NCI-H774 (cell line): Measurements from ENCODE around the gene VANGL1.

ENCODE experiments used
- DNase-seq: peaks from one replicate; lab custom pipeline; 2025; lab: John Stamatoyannopoulos, UW

Gene VANGL1

DNA sequence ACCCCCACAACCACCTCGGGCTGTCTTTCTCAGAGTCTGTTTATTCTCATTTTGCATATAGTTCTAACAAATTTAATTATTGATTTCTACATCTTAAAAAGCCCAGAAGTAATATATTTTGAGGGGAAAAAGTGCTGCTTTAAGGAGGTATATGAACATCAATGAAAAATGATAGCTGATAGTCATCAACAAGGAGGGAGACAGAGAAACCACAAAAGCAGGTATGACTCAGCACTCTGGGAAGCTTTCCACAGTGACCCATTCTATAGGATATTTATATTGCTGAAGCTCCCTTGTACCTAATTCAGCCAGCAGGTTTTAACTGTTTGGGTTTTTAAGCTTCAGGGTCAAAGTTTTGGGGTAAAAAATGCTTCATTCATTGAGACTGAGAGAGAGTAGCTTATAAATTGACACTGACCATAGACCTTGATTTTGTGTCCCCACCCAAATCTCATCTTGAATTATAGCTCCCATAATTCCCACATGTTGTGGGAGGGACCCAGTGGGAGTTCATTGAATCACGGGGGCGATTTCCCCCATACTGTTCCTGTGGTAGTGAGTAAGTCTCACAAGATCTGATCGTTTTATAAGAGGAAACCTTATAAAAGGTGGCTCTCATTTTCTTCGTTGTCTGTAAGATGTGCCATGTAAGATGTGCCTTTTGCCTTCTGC, 27.4 kb downstream of the VANGL1 start:
- DNase-seq: no peak

DNA sequence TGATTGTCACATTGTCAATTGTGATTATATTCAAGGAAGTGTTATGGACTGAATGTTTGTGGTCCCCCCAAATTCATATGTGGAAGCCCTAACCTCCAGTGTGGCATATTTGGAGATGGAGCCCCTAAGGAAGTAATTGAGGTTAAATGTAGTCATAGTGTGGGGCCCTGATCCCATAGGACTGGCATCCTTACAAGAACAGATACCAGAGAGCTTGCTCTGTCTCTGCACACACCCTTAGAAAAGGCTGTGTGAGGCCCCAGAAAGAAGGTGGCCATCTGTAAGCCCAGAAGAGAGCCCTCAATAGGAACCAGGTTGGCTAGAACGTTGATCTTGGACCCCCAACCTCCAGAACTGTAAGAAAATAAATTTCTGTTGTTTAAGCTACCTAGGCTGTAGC, 28.1 kb downstream of the VANGL1 start:
- no peak for DNase-seq

DNA sequence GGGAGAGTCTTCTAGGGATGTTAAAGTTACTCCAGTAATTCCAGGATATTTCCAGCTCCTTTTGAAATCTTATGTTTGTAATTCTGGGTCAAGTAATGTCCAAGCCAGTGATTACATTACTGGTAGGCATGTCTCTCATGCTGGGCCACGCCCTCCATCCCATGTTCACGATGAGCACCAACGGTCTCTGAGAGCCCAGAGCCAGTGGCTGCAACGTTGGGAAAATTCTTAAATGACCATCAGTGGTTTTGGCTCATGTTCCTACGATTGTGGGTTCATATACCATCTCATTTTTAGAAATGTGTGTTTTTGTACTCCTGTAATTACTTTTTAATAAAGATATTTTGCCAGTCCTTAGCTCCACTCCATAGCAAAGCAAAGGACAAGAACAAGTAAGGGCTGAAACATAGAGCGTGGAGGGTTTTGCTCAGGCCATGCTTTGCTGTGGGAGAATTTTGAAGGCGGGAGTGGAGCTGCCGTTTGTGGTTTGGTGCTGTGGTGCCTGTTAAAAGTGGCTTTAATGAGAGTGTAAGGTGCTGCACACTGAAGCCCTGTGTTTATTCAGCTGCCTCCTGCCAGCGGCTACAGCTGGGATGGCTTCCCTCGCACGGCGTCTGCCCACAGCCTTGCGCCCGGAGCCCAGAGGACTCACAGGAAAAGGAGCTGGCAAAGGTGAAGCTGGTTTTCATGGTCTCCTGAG, 28.9 kb downstream of the VANGL1 start:
- DNase-seq: peak; percentile 81

DNA sequence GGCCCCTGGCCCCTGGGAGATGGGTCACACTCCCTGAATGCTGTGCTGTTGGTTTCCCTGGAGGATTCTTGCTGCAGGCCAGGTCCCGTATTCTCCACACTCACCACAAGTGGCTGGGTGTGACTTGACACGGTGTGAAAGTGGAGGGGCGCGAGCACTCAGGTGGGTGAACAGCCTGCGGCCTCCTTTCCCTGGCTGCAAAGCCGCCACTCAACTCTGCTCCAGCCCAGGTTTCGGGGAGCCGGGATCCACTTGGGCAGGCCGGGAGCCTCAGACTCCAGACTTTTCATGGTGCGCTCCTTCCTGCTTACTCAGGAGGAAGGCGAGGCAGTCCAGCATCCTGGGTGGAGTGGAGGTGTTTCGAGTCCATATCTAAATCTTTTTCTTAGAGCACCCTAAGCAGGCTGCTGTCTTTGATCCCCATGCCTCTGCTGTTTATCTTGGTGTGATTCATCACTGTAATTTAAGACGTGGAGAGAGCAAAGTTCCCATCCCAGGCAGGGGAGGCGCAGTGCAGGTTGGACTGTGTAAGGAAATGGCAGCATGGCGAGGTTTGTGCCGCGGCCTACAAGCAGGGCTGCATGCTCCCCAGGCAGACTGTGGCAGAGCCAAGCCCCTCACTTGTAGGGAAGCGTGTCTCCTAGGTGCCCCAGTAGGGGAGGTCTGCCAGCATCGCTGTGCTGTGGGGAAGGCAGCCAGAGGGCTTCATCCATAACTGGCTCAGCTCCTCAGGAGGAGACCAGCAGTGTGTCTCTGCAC, 29.6 kb downstream of the VANGL1 start:
- DNase-seq: no peak

DNA sequence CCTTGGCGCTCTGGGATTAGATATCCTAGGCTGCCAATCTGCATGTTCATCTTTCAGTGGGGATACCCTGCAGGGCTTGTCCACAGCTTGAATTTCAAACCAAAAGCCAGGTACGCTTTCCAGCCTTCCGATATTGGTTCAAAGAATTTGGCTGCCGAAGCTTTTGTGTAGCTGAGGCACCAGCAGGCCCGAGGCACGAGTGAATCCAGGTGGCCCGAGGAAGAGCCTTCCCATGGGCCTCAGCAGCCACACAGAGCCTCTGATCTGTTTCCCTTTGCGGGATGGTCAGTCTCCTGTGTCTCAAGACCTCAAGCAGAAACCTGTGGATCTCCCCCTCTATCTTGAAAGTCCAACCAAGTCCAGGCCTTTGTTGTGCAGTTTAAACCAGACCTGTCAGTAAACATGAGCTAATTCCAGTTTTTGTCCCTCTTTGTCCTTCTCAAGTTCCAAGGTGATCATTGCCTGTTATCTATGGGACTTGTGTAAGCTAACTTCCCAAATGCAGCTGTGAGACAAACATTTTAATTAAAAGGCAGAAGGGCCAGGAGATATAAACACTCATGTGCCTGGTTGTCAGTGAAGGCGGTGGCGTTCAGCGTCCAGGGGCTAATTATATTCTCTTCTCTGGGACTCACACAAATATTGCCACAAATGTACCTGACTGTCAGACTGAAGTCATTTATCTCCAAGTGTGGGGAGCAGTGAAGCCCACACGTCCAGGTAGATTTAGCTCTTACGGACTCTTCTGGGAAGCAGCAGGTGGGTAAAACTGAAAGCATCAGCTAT, 30.6 kb downstream of the VANGL1 start:
- DNase-seq: no peak

DNA sequence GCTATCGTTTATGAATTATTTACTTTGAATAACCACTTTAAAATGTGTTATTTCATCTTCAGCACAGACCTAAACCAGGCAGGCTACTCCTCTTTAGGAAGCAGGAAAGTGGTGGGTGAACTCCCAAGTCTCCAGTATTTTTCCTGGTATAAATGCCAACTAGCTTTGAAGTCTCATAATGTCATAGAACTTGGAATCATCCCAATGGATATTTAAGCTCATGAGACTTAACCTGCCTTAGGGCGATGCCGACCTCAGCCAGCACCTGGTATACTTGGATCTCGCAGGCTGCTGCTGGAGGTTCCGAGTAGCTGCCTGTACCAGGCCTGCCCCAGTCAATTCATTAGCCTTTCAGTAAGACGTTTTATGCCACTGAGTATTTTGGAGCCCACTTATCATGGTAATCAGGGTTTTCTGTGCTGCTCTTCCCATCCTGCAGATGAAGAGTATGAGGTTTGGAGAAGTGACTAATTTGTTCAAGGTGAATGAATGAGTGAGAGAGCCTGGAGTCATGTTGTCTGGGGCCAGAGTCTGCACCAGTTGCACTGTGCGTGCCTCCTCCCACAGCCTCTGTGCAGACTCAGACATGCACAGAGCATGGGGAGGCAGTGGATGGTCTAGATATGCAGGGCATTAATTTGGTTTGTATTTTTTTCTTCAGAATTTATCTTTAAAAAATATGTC, 34.9 kb downstream of the VANGL1 start:
- no peak for DNase-seq

DNA sequence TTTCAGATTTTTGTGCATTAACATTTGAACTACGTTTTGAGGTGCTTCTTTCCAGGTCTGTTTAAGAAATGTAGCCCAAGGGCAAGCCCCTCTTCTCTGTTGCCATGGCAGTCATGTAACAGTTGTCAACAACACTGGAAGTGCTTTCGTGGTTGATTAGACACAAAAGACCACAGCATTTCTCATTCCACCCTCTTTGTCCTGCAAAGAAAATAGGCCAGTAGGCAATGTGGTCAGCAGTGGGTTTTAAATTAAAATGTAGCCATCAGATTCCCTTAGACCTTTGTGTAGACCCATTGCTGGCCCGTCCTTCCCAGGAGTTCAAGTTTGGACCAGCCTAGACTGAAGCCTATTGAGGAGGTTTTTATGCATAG, 35.4 kb downstream of the VANGL1 start:
- no peak for DNase-seq

DNA sequence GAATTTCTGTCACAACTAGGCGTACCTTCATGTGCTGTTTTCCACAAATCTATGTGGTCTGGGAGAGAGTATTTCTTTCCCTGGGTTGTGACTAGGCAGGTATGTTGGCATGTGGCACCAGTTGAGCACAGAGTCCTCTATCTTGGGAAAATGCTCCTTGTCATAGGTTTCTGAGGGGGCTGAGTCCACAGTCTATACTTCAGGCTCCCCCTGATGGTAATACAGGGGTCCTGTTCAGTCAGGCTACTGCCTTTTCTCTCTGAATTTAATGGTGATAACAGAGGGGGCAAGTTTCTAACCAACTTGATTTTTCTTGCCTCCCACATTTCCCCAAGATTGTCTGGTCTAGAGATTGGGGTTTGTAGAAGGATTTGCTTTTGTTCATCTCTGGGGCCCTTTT, 35.8 kb downstream of the VANGL1 start:
- DNase-seq: no peak

DNA sequence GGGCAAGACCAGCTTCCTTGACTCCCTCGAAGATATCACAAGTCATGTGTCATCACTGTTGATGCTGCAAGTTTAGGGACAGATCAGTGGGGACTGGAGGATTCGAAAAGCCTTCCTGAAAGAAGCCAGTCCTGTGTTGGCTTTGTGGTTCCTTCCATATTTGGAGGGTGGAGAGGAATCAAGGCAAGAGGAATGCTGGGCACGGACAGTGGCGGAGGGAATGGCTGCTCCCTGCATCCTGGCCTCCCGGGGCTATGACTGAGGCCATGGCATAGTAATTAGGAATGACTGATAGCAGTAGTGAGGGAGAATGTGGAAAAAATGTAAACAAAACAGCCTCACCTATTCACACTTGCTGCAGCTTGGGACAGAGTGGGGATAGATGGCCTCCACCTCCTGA, 36.4 kb downstream of the VANGL1 start:
- DNase-seq: no peak

DNA sequence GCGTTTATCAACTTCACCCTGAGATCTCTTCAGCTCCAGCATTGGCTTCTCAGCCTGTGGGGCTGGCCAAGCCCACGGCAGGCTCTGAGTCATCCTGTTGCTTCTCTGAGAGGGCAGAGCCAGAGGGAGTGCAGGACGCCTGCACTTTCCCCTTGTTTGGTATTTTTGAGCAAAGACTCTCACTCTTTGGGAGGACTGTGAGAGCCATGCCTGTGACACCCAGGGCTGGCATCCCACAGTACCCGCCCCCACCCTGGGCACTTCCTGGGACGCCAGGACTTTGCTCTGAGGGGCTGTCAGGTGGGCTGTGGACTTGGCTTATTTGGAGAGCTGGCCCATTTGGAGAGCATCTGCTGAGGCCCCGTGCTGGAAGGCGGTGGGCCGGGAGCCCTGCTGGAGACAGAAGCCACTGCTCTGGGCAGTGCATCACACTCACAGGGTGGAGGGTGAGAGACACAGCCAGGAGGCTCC, 37.4 kb downstream of the VANGL1 start:
- DNase-seq: no peak

DNA sequence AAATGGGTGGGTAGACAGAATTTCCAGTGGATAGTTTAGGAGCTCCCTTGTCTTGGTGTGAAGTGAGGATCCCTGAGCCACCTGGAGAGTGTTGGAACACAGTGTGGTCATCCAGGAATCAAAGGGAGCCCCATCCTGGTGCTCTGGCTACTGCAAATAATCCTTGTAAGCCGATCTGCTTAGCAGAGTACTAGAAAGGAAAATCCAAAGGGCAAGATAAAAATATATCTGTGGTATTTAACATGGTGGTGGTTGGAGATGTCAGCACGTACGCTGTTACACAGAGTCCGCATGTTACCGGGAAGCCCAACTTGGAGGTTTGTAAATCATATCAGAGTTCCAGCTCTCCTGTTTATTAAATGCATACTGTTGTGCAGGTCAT, 39.0 kb downstream of the VANGL1 start:
- no peak for DNase-seq

DNA sequence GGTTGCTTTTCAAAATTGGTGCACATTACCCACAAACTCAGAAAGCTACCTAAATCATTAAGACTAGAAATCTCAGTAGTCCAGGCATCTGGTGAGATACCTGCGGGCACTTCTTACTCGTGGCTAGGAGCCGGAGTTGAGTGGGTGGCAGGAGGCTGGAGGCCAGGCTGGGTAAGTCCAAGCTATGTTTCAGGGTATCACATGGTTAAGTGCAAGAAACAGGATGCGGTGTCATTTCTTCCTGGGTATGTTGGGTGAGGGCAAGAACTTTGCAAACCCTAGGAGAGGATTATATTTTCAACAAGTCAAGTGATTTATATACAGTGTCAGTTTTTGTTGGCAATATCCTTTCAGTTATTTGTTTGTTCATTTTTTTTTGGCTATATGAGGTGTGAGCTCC, 41.0 kb downstream of the VANGL1 start:
- DNase-seq: no peak

DNA sequence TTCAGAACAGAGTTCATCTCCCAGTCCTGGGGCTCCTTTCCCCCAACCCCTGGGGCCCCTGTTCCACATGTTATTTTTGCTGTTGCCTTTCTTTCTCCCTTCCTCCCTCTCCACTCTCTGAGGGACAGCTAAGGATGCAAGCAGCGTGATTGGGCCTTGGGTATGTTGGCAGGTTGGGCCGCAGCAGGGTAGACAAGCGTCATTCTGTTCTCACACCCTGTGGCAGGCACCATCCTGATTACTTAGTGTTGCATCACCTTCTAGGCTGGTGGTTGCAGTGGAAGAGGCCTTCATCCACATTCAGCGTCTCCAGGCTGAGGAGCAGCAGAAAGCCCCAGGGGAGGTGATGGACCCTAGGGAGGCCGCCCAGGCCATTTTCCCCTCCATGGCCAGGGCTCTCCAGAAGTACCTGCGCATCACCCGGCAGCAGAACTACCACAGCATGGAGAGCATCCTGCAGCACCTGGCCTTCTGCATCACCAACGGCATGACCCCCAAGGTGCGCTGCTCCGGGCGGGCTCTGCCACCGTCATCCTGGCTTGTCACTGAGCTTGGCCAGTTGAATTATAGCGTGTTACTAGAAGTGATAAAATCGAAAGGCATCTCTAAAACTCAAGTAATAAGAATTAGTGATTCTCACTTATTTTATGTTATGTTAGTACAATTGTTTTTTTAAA, 43.4 kb downstream of the VANGL1 start:
- no peak for DNase-seq

DNA sequence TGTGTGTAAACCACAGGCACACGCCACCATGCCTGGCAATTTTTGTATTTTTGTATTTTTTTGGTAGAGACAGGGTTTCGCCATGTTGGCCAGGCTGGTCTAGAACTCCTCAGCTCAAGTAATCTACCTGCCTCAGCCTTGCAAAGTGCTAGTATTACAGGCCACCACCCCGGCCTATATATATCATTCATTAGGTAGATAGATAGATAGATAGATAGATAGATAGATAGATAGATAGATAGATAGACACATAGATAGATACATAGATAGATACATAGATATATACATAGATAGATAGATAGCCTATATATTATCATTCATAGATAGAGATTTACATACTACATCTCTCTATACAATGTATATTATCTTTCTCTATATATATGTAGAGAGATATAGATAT, 46.0 kb downstream of the VANGL1 start:
- DNase-seq: no peak

DNA sequence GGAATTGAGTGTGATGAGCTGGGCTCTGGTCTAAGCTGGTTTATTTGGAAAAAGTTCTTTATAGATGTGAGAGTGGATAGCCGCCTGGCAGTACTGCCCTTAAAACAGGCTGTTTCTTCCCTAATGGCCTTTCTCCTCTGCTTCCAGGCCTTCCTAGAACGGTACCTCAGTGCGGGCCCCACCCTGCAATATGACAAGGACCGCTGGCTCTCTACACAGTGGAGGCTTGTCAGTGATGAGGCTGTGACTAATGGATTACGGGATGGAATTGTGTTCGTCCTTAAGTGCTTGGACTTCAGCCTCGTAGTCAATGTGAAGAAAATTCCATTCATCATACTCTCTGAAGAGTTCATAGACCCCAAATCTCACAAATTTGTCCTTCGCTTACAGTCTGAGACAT, 49.2 kb downstream of the VANGL1 start:
- DNase-seq: no peak

DNA sequence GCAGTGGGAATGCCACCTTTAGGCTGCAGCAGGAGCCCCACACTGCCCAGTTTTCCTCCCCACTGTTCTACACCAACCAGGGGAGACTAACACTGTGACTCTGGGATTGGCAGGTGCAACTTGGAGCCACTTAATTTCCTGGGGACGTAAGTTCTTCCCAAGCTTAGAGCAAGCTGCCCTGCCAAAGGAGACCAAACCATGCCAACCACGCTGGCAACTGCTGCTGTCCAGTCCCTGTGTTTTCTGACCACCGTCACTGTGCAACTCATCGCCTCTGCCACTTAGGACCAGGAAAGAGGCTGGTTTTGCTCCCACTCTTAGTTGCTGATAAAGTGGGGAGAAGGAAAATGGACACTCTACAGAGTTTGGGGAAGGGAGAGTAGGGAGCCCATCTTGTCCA, 50.5 kb downstream of the VANGL1 start:
- DNase-seq: no peak

DNA sequence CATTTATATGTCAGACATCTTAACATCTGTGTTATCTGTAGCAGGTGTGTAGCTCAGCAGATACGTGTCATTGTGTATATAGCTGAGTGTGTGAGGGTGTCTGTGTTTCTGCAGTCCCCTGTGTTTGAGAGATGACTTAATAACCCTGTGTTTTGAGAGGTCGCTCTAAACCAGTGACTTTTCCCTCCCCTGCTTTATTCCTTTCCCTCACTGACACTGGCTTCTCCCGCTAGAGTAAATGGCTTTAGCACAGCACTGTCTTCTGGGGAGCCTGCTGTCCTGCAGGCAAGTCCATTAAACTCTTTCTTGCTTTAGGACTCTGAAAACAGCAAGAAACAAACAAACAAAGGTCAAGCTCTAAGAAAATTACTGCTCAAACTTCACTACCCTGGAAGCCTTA, 53.0 kb downstream of the VANGL1 start:
- no peak for DNase-seq

DNA sequence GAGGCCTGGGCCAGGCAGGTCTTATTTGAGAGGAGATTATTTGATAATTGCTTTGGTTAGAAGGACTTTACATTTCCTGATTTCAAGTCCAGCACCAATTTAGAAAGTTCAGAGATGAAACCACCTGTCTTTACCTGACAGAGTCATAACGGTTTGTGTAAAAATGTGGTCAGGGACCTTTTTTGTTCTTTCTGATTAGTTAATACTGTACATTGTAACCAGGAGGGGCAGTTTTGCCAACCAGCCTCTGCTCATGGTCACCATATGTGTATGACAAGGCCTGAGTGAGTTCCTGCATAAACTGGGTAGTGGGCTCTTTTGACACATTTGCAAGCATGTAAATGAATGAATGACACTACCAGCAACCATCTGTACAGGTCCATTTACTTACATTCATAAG, 55.8 kb downstream of the VANGL1 start:
- DNase-seq: no peak

DNA sequence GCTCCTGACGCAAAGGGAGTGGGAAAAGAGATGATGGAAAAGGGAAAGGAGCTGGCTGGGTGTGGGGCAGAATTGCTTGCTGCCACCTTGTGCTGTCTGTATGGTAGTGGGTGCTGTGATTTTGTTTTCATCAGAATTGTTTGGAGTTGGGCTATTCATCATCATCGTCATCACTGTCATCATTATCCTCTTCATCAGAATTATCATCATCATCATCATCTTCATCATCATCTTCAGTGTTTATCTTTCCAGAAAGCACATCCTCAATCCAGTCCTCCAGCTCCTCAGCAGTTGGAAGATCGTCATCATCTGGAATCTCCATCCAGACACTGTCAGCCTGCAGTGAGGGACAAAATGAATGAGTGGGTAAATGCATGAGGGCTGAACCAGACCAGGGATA, 59.3 kb downstream of the VANGL1 start:
- DNase-seq: no peak

DNA sequence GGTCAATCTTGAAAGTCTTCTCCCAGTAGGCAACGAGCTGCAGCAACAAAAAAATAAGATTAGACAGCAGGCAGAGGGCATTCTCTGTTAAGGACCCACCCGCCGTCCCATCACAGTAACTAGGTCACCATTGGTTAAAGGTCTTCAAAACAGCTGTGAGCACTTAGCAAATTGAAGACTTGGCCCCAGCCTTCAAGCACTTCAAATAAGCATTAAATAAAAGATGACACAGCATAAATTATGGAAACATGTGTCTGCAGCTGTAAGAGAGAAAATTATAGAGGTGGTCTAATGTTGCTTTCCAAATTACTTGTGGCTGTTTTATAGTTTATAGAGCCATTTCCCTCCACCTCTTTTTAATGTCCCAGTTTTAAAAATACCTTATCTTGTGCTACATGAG, 61.2 kb downstream of the VANGL1 start:
- no peak for DNase-seq
